ENCODE data around the gene MARCHF10.
"Not testable (repeated sequence)": the region's sequence is repeated elsewhere in the genome, so short reads cannot be mapped to it uniquely, and the experiment has no call there.

MARCHF10 gene

GRCh38 chr17:62696256-62696655 lies 111.9 kb downstream of the MARCHF10 start:
- Histone ChIP-seq H3K9me3 (ENCODE audit: control insufficient read depth, low read length) (no peaks in the 10 kb centered on the region), H3K4me1 (no peaks in the 10 kb centered on the region), H3K27me3 (ENCODE audit: control insufficient read depth, insufficient read depth, low read length) (no peaks in the 10 kb centered on the region), H3K27ac (no peak overlapping the region), H2AFZ (no peak overlapping the region), H3K4me3 (ENCODE audit: low read depth, low read length) (no peak overlapping the region), H3K36me3 (ENCODE audit: control insufficient read depth, insufficient read depth, low read length) (no peaks in the 10 kb centered on the region), H3K79me2 (no peaks in the 10 kb centered on the region), H3K9ac (no peak overlapping the region), H3K4me2 (ENCODE audit: low read length) (no peak overlapping the region)
- no peak for TF ChIP-seq CTCF (IDR thresholded peaks at IDR 0.05)

- H3K79me2 ChIP-seq; H3K4me2 ChIP-seq (ENCODE audit: low read length); H3K9ac ChIP-seq; H3K27ac ChIP-seq; H2AFZ ChIP-seq; H3K36me3 ChIP-seq (ENCODE audit: control insufficient read depth, insufficient read depth, low read length); H3K4me1 ChIP-seq; H3K4me3 ChIP-seq (ENCODE audit: low read depth, low read length); H3K9me3 ChIP-seq (ENCODE audit: control insufficient read depth, low read length); H3K27me3 ChIP-seq (ENCODE audit: control insufficient read depth, insufficient read depth, low read length): not testable (repeated sequence)
Measured at GRCh38 chr17:62695093-62695738, 112.9 kb downstream of the MARCHF10 start.

DNA sequence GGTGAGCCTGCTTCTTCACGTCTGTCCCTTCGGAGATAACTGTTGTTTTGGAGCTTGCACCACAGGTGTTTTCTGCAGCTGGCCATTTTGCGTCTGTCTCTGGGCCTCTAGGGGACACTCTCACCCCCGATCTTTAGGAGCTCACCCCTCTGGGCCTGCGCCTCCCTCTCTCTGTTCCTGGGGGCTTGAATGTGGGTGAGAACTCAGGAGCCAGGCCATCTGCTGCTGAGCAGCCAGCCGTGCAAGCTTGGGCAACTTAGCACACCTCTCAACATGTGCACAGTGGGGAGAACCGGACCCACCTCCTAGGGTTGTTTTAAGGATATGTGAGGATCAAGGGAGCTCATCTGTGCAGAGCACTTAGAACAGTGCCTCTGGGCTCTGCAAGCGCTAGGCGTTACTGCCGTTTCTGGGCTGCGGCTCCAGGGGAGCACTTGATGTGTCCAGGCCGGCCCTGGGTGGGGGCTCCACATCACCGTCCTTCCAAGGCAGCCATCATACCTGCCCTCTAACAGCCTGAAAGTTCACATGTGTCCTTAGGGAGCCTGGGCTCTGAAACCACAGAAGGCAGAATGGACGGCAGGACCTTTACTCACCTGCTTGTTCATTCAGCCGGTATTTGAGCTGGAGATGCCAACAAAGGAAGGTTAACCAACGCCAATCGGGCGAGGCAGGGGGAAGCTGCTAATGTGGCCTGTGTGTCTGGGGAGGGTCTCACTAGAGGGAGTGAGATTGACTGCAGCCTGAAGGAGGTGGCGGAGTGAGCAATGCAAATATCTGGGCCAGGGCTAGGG lies 114.3 kb downstream of the MARCHF10 start:
- Histone ChIP-seq H3K9ac (no peak overlapping the region), H3K27me3 (ENCODE audit: control insufficient read depth, insufficient read depth, low read length) (no peaks in the 10 kb centered on the region), H3K27ac (no peak overlapping the region), H3K36me3 (ENCODE audit: control insufficient read depth, insufficient read depth, low read length) (no peaks in the 10 kb centered on the region), H3K4me2 (ENCODE audit: low read length) (no peak overlapping the region), H3K79me2 (no peaks in the 10 kb centered on the region), H3K9me3 (ENCODE audit: control insufficient read depth, low read length) (no peaks in the 10 kb centered on the region), H2AFZ (no peak overlapping the region), H3K4me1 (no peaks in the 10 kb centered on the region), H3K4me3 (ENCODE audit: low read depth, low read length) (no peak overlapping the region)
- no peak for TF ChIP-seq CTCF (IDR thresholded peaks at IDR 0.05)

DNA sequence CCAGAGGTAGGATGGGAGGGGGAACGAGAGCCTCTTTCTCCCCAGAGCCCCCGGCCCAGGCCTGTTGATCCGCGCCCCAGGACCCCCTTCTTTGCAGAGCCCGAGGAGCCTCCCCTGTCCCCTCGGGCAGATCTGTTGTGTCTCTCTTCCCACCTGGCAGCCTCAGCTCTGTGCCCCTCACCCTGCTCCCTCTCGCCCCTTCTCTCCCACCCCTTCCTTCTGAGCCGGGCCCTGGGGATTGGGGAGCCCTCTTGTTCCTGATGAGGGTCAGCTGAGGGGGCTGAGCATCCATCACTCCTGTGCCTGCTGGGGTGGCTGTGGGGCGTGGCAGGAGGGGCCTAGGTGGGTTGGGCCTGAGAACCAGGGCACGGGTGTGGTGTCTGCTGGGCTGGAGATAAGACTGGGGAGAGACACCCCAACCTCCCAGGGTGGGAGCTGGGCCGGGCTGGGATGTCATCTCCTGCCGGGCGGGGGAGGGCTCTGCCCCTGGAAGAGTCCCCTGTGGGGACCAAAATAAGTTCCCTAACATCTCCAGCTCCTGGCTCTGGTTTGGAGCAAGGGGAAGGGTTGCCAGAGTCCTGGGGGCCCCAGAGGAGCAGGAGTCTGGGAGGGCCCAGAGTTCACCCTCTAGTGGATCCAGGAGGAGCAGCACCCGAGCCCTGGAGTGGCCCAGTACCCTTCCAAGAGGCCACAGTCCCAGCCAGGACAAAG lies 115.2 kb downstream of the MARCHF10 start:
- Histone ChIP-seq H3K79me2 (no peaks in the 10 kb centered on the region), H3K36me3 (ENCODE audit: control insufficient read depth, insufficient read depth, low read length) (no peaks in the 10 kb centered on the region), H3K4me2 (ENCODE audit: low read length) (no peak overlapping the region), H2AFZ (no peak overlapping the region), H3K27ac (no peak overlapping the region), H3K9me3 (ENCODE audit: control insufficient read depth, low read length) (no peaks in the 10 kb centered on the region), H3K27me3 (ENCODE audit: control insufficient read depth, insufficient read depth, low read length) (no peaks in the 10 kb centered on the region), H3K9ac (no peak overlapping the region), H3K4me1 (no peaks in the 10 kb centered on the region), H3K4me3 (ENCODE audit: low read depth, low read length) (no peak overlapping the region)
- TF ChIP-seq CTCF (IDR thresholded peaks at IDR 0.05): no peak

- H3K4me1 ChIP-seq: no peaks in the 10 kb centered on the region
- no peaks in the 10 kb centered on the region for H3K79me2 ChIP-seq
- H3K27me3 ChIP-seq (ENCODE audit: control insufficient read depth, insufficient read depth, low read length): no peaks in the 10 kb centered on the region
- no peaks in the 10 kb centered on the region for H3K36me3 ChIP-seq (ENCODE audit: control insufficient read depth, insufficient read depth, low read length)
- no peak overlapping the region for H3K4me2 ChIP-seq (ENCODE audit: low read length)
- H3K4me3 ChIP-seq (ENCODE audit: low read depth, low read length): no peak overlapping the region
- TF ChIP-seq CTCF (IDR thresholded peaks at IDR 0.05): no peak
- no peak overlapping the region for H3K9ac ChIP-seq
- no peak overlapping the region for H3K27ac ChIP-seq
- H2AFZ ChIP-seq: no peak overlapping the region
- H3K9me3 ChIP-seq (ENCODE audit: control insufficient read depth, low read length): no peaks in the 10 kb centered on the region
Measured at GRCh38 chr17:62692159-62692651, 115.9 kb downstream of the MARCHF10 start.

GRCh38 chr17:62691589-62691915 lies 116.6 kb downstream of the MARCHF10 start:
- not testable (repeated sequence) for H3K4me2 ChIP-seq (ENCODE audit: low read length); H3K4me1 ChIP-seq; H3K27me3 ChIP-seq (ENCODE audit: control insufficient read depth, insufficient read depth, low read length); H3K9ac ChIP-seq; H3K27ac ChIP-seq; H2AFZ ChIP-seq; H3K9me3 ChIP-seq (ENCODE audit: control insufficient read depth, low read length); H3K36me3 ChIP-seq (ENCODE audit: control insufficient read depth, insufficient read depth, low read length); H3K79me2 ChIP-seq; H3K4me3 ChIP-seq (ENCODE audit: low read depth, low read length)
